HG03520 (cell line): ENCODE results near the gene SLC38A1.
"Not testable (repeated sequence)": the region's sequence is repeated elsewhere in the genome, so short reads cannot be mapped to it uniquely, and the experiment has no call there.

Source experiments
- ATAC-seq: cut with Tn5 transposase; IDR thresholded peaks from one replicate; pipeline ENCODE4 v1.9.1; 2021; ENCODE audit warnings: mild to moderate bottlenecking, moderate library complexity; ENCODE audit not compliant: unreplicated experiment

SLC38A1 gene

GRCh38 chr12:46268583-46269428 lies at the start of gene SLC38A1:
Gene SLC38A1, minus strand, starts transcription at chr12:46269043. Its CDS starts 29,243 bp downstream, at chr12:46239800.
- peak; percentile 69 for ATAC-seq

DNA sequence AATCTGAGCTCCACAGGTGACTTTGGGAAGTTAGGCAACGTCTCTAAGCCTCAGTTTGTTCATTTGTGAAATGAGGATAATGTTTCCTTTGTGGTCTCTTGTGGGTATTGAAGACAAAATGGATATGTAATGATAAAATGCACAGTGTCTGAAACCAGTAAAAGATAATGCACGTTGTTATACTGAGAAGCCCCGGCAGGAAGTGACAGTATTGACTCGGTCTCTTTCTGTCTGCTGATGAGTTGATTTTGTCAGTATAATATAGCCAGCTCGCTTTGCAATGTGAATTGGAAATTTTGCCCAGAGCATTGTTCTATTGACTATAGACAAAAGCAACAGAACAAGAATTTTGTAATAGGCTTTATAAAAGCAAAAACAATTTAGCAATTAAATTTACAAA lies 49.2 kb upstream of the SLC38A1 start:
- no peak for ATAC-seq

- ATAC-seq: no peak
Measured at GRCh38 chr12:46304070-46304469, 35.2 kb upstream of the SLC38A1 start.

GRCh38 chr12:46303039-46303666 lies 34.3 kb upstream of the SLC38A1 start:
- peak; percentile 63 for ATAC-seq

GRCh38 chr12:46300910-46301309 lies 32.1 kb upstream of the SLC38A1 start:
- ATAC-seq: no peak

- ATAC-seq: no peak
Measured at GRCh38 chr12:46299851-46300250, 31.0 kb upstream of the SLC38A1 start.

DNA sequence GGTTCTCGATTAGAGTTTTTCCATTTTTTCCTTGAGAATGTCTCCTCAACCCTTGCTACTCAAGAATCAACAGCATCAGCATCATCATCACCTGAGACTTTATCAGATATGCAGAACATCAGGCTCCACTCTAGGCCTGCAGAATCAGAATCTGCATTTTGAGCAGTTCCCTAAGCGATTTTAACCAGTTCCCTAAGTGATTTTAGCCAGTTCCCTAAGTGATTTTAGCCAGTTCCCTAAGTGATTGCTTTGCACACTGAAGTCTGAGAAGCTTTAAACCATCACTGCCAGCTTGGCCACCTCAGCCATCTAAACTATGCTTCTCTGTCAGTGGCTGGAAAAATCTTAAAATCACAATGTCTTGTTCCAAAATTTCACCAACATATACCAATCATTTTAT lies 29.4 kb upstream of the SLC38A1 start:
- ATAC-seq: no peak

GRCh38 chr12:46296822-46297221 lies 28.0 kb upstream of the SLC38A1 start:
- no peak for ATAC-seq

DNA sequence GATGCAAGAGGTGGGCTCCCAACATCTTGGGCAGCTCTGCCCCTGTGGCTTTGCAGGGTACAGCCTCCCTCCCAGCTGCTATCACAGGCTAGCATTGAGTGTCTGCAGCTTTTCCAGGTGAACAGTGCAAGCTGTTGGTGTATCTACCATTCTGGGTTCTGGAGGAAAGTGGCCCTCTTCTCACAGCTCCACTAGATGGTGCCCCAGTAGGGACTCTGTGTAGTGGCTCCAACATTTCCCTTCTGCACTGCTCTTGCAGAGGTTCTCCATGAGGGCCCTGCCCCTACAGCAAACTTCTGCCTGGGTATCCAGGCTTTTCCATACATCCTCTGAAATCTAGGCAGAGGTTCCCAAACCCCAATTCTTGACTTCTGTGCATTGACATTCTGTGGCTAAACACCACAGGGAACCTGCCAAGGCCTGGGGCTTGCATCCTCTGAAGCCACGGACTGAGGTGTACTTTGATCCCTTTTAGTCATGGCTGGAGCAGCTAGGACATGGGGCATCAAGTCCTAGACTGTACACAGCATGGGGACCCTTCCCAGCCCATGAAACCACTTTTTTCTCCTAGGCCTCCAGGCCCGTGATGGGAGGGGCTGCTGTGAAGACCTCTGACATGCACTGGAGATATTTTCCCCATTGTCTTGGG lies 24.0 kb upstream of the SLC38A1 start:
- no peak for ATAC-seq

DNA sequence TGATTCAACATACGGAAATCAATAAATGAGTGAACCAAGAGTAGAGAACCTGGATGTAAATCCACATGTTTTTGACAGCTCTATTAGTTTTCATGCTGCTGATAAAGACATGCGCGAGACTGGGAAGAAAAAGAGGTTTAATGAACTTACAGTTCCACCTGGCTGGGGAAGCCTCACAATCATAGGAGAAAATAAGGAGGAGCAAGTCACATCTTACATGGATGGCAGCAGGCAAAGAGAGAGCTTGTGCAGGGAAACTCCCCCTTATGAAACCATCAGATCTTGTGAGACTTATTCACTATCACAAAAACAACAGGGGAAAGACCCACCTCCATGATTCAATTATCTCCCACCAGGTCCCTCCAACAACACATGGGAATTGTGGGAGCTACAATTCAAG lies 23.1 kb upstream of the SLC38A1 start:
- ATAC-seq: not testable (repeated sequence)

GRCh38 chr12:46285177-46285576 lies 16.3 kb upstream of the SLC38A1 start:
- not testable (repeated sequence) for ATAC-seq

- no peak for ATAC-seq
Measured at GRCh38 chr12:46282829-46283228, 14.0 kb upstream of the SLC38A1 start.

DNA sequence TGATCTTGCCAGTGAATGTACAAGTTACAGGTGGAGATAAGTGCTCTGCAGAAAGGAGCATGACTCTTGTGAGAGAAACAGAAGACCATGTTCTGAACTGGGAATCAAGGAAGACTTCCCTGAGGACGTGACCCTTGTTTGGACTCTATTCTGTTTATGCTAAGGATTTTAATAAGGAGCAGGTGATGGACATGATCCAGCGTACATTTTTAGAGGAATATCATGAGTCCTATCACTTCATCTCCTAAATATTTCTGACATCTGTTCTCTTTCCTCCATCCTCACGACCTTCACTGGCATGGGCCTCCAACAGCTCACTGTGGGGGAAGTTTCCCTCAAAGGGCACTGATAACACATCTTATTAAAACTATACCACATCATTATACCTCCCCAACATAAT lies 7.9 kb upstream of the SLC38A1 start:
- ATAC-seq: no peak

- no peak for ATAC-seq
Measured at GRCh38 chr12:46271863-46272262, 3.0 kb upstream of the SLC38A1 start.

GRCh38 chr12:46269429-46270241 lies 792 bp upstream of the SLC38A1 start:
- no peak for ATAC-seq

- ATAC-seq: no peak
Measured at GRCh38 chr12:46267825-46268582, 839 bp downstream of the SLC38A1 start.

DNA sequence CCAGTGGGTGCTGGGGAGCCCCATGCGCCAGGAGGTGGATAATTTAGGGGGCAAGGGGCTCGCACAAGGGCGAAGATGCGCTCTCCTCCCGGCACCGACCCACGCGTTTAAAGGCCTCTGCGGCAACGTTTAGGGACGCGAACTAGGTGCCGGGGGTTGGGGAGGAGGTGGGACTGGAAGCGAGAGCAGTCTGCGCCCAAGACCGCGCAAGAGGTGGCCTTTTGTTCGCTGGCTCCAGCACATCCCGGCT lies 1.3 kb downstream of the SLC38A1 start:
- no peak for ATAC-seq

- ATAC-seq: no peak
Measured at GRCh38 chr12:46266869-46267574, 1.8 kb downstream of the SLC38A1 start.

- ATAC-seq: no peak
Measured at GRCh38 chr12:46266382-46266791, 2.5 kb downstream of the SLC38A1 start.

- ATAC-seq: no peak
Measured at GRCh38 chr12:46265734-46266133, 3.1 kb downstream of the SLC38A1 start.
